GM19468 (cell line): ENCODE data around the gene XG.
"Not testable (repeated sequence)": the region's sequence is repeated elsewhere in the genome, so short reads cannot be mapped to it uniquely, and the experiment has no call there.

Experiments used
- ATAC-seq: cut with Tn5 transposase; IDR thresholded peaks from one replicate; pipeline ENCODE4 v1.9.1; 2021; ENCODE audit warnings: mild to moderate bottlenecking, moderate library complexity, moderate number of reproducible peaks; ENCODE audit not compliant: unreplicated experiment; ENCODE audit errors: extremely low read depth

Gene XG

DNA sequence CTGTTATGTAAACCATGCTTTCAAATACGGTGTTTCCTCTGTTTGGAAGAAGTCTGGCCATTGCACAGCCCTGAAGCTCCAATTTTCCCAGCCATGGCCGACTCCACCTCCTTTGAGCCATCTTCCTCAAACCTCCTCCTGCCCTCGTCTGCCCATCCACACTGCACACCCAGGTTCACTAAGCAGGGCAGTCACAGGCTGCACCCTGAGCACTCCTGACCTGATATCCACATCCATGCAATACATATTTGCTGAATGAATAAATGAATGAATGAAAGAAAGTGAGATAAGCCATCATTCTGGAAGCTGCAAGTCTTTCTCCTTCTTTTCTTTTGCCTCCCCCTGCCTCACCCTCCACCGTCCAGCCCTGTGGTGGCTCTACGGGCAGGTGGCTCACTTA lies 22.2 kb downstream of the XG start:
- ATAC-seq, result no peak

DNA sequence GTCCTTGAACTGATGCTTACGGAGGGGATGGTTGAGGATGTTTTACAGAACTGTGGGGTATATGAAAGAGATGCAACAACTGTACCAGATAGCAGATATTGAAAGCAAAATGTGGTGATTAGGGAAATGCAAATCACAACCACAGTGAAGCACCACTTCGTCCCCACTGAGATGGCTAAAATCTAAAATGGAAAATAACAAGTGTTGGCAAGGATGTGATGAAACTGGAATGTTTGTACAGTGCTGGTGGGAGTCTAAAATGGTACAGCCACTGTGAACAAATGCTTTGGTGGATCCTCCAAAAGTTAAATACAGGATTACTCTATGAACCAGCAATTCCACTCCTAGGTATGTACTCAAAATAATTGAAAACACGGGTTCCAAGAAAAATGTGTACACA lies 22.9 kb downstream of the XG start:
- ATAC-seq, result no peak

DNA sequence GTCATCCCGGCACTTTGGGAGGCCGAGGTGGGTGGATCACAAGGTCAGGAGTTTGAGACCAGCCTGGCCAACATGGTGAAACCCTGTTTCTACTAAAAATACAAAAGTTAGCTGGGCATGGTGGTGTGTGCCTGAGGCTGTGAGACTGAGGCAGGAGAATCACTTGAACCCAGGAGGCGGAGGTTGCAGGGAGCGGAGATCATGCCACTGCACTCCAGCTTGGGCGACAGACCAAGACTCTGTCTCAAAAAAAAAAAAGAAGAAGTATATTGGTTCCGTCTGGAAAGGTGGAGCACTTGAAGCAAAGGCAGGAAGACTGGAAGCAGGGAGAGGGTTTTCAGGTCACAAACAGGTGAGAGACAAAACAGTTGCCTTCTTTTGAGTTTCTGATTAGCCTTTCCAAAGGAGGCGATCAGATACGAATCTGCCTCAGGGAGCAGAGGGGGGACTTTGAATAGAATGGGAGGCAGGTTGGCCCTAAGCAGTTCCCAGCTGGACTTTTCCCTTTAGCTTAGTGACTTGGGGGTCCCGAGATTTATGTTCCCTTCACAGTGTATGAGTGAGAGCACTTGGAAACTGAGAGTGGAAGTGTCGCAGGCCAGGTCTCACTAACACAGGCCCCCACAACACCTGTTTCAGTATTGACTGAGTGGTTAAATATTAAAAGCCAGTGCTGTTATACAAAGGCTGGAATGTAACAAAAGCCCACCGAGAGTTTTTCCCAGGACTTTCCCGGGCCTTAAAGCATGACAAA lies 28.8 kb downstream of the XG start:
- not testable (repeated sequence) for ATAC-seq

DNA sequence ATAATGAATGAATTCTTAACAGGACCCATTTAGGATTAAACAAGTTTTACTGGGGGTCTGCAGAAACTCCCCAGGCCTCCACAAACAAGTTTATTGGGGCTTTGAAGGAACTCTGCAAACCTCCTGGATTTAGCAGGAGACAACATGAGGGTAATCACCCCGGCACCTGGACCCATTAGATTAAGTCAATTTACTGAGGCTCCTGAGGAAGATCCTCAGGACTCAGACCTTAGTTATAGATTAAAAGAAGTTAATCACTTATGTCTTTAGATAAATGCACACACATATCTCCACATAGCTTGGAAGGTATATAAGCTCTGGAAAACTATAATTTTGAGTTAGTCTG lies 29.4 kb downstream of the XG start:
- no peak for ATAC-seq

DNA sequence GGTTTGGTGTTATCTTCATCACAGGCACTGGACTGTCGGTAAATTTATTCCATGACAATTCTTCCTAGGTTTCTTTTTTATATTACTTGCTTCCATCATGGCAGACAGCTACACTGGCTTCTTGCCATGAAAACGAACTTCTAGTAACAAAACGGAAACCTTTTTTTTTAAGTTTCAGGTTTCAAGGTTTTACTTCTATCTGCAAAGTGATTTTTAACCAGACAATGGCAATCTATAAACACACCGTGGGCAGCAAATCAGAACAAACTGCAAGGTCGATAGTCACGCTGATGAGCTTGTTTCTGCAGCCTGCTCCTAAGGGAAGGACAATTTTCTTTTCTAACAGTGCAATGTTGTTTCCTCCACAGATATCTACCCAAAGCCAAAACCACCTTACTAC lies 29.9 kb downstream of the XG start:
- ATAC-seq, result peak; percentile 46

DNA sequence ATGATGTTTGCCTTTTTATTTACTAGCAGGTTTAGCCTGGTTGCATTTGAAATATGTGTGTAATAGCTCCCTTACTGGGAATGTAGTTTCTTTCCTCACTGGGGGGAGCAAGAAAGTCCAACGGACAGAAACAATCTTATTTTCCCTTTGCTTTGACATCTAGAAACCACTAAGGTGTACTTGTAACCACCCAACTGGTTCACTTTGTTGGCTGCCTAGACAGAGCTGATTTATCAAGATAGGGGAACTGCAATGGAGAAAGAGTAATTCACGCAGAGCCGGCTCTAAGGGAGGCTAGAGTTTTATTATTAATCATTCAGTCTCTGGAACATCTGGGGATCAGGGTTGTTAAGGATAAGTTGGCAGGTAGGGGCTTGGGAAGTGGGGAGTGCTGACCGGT lies 30.3 kb downstream of the XG start:
- no peak for ATAC-seq

DNA sequence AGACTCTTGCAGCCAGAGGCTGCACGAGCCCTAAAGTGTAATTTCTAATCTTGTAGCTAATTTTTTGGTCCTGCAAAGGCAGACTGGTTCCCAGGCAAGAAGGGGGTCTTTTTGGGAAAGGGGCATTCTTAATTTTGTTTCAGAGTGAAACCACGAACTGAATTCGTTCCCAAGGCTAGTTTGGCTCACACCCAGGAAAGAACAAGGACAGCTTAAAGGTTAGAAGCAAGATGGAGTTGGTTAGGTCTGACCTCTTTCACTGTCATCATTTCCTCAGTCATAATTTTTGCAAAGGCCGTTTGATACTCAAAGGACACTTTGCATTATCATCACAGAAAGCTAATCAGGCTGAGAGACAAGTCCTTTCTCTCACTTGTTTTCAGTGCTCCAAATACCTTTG lies 30.9 kb downstream of the XG start:
- ATAC-seq, result no peak

GRCh38 chrX:2784026-2784425 lies 32.2 kb downstream of the XG start:
- no peak for ATAC-seq

GRCh38 chrX:2785538-2785937 lies 33.7 kb downstream of the XG start:
- ATAC-seq, result no peak

GRCh38 chrX:2788980-2789379 lies 37.1 kb downstream of the XG start:
- ATAC-seq, result no peak

DNA sequence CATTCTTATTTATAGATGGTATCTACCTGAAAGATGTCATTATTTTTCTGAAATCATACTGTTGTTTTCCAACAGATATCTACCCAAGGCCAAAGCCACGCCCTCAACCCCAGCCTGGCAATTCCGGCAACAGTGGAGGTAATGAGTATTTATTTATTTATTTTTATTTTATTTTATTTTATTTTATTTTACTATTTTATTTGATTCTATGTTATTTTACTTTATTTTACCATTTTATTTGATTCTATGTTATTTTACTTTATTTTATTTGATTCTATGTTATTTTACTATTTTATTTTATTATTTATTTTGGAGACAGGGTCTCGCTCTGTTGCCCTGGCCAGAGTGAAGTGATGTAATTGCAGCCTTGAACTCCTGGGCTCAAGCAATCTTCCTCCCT lies 37.7 kb downstream of the XG start:
- ATAC-seq, result no peak

DNA sequence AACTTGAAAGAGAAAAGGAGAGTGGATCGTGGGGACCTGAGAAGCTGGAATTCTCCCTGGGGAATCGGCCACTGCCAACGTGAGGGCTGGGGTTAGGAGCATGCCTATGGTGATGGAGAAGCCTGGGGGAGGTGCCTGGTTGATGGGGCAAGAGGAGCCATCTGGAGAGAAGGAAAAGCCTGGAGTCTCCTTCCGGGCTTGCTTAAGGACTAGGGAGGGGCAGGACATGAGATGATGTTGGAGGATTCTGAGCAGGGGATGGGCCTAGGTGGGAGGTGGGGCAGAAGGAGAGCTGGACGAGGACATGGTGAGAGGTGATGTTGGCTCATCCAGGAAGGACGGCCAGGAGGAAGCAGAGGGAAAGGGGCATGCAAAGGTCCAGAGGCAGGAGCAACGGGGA lies 41.9 kb downstream of the XG start:
- no peak for ATAC-seq

DNA sequence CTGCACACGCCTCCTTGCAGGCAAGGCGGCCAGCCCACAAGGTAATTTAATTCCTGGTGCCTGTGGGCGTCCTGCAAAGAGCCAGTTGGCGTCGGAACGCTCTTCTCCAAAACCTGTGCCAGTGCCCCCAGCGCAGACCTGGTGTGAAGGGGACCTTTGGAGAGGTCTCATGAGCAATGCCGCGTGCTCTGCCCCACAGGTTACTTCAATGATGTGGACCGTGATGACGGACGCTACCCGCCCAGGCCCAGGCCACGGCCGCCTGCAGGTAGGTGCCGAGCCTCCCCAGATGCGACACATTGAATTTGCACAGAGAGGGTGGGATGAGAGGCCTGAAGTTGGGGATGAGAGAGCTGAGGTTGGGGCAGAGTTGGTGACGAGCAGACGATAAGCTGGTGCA lies 42.5 kb downstream of the XG start:
- no peak for ATAC-seq

- not testable (repeated sequence) for ATAC-seq
Measured at GRCh38 chrX:2796808-2797207, 45.0 kb downstream of the XG start.

- ATAC-seq, result no peak
Measured at GRCh38 chrX:2799369-2799768, 47.5 kb downstream of the XG start.

DNA sequence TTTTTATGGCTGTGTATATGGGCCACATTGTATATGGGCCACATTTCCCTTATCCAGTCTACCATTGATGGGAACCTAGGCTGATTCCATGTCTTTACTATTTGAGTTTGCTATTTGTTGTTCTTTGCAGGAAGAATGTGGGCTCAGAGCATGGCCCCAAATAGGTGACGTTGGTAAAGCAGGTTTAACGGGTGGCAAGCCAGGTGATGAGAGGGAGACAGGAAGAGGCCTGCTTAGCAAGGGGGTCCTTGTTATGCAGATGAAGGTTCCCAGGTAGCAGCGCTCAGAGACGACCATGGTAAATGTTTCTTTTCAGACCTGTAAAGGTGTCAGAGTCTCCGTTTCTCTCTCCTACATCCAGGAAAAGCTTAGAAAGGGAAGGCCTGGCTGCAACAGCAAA lies 48.1 kb downstream of the XG start:
- ATAC-seq, result not testable (repeated sequence)

DNA sequence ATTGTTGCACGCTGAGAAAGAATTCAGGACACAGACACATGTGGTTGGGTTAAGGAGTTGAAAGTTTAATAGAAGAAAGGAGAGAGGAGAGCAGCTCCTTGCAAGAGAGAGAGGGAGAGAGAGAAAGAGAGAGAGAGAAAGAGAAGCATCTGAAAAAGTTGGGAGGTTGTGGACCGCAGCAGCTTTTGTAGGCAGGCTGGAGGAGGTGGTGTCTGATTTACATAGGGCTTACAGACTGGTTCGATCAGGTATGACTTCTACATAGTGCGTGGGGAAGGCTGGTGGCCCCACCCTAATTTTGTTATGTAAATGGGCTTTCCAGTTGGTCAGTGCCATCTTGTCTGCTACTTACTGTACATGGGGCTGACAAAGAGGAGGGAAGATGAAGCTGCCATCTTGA lies 49.4 kb downstream of the XG start:
- no peak for ATAC-seq

DNA sequence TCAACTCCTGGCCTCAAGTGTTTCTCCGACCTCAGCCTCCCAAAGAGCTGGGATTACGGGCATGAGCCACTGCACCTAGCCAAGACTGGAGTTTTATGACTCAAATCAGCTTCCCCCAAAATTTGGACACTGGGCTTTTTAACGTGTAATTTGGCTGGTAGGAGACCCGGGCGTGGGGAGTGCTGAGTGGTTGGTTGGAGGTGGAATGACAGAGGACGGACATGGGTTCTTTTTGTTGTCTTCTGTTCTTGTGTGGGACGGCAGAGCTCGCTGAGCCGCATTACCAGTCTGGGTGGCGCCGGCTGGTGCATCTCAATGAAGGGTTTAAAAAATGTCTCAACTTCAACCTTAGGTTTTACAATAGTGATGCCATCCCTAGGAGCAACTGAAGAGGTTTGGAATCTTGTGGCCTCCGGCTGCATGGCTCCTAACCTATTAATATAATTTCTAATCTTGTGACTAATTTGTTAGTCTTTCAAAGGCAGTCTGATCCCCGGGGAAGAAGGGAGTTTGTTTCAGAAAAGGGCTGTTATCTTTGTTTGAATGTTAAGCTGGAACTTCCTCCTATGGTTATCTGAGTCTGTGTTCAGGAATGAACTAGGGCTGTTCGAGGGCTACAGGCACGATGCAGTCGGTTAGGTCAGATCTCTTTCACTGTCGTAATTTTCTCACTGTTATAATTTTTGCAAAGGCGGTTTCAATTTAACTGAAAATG lies 50.7 kb downstream of the XG start:
- ATAC-seq, result not testable (repeated sequence)

DNA sequence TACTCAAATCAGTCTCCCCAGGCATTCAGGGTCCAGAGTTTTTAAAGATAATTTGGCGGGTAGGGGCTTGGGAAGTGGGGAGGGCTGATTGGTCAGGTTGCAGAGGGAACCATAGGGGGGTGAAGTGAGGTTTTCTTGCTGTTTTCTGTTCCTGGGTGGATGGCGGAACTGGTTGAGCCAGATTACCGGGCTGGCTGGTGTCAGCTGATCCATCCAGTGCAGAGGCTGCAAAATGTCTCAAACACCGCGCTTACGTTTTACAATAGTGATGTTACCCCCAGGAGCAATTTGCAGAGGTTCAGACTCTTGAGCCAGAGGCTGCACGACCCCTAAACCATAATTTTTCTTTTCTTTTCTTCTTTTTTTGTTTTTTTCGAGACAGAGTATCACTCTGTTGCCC lies 51.6 kb downstream of the XG start:
- not testable (repeated sequence) for ATAC-seq

DNA sequence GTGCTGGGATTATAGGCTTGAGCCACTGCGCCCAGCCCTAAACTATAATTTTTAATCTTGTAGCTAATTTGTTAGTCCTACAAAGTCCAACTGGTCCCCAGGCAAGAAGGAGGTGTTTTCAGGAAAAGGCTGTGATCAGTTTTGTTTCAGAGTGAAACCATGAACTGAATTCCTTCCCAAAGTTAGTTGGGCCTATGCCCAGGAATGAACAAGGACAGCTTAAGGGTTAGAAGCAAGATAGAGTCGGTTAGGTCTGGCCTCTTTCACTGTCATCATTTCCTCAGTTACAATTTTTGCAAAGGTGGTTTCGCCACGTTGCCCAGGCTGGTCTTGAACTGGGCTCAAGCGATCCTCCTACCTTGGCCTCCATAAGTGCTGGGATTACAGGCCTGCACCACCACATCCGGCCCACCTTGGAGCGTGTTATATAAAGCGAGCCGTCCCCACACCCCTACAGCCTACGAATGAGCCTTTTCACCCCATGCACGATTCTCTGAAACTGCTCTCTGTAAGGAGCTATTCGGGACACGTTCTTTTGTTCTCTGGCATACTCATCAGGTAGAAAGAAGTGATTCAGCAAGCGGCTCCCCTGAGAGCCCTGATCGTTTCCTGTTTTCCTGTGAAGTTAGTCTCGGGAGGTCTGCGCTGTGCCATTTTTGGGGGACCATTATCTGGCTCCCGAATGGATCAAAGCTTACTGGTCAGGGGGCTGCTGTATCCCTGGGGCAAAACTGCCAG lies 52.4 kb downstream of the XG start:
- ATAC-seq, result not testable (repeated sequence)

GRCh38 chrX:2804858-2805257 lies 53.0 kb downstream of the XG start:
- ATAC-seq, result not testable (repeated sequence)
